Measurements from ENCODE around the gene IFITM2. TPM values are rescaled to one million over a fixed set of nuclear protein-coding genes. Genes with fewer than 3 reads are reported as not detected.

The IFITM2 gene
- total RNA-seq, 1 donor from 2014 or later = 32.1 TPM

Other genes starting within 250 kb of the IFITM2 start
- not detected in 2 replicates for gene SCGB1C1, start 114.7 kb upstream of the IFITM2 start, total RNA-seq
- 8.9 and 11.3 TPM in 2 replicates for gene BET1L, start 100.4 kb upstream of the IFITM2 start, total RNA-seq
- 122 and 160 TPM in 2 replicates for gene RIC8A, start 100.1 kb upstream of the IFITM2 start, total RNA-seq
- gene SIRT3, start 71.5 kb upstream of the IFITM2 start, total RNA-seq = 6.0 and 6.8 TPM in 2 replicates
- 141 and 161 TPM in 2 replicates for gene PSMD13, start 70.8 kb upstream of the IFITM2 start, total RNA-seq
- not detected in 2 replicates for gene NLRP6, start 29.4 kb upstream of the IFITM2 start, total RNA-seq
- gene PGGHG, start 18.7 kb upstream of the IFITM2 start, total RNA-seq = 7.6 and 10.1 TPM in 2 replicates
- not detected in 2 replicates for gene IFITM5, start 8.3 kb upstream of the IFITM2 start, total RNA-seq
- 0.20 and 0.87 TPM in 2 replicates for gene IFITM1, start 6.2 kb downstream of the IFITM2 start, total RNA-seq
- 37.3 and 51.6 TPM in 2 replicates for gene IFITM3, start 13.0 kb downstream of the IFITM2 start, total RNA-seq
- 0.20 and 0.65 TPM in 2 replicates for gene B4GALNT4, start 61.7 kb downstream of the IFITM2 start, total RNA-seq
- gene PKP3, start 86.4 kb downstream of the IFITM2 start, total RNA-seq = 0.22 and 0.40 TPM in 2 replicates
- 32.9 and 35.7 TPM in 2 replicates for gene SIGIRR, start 107.2 kb downstream of the IFITM2 start, total RNA-seq
- gene ANO9, start 134.2 kb downstream of the IFITM2 start, total RNA-seq = 0.44 and 0.99 TPM in 2 replicates
- 21.8 and 31.7 TPM in 2 replicates for gene PTDSS2, start 142.5 kb downstream of the IFITM2 start, total RNA-seq
- gene RNH1, start 199.4 kb downstream of the IFITM2 start, total RNA-seq = 165 and 169 TPM in 2 replicates
- gene HRAS, start 227.8 kb downstream of the IFITM2 start, total RNA-seq = 45.4 and 47.3 TPM in 2 replicates
- 0.22 and 0.60 TPM in 2 replicates for gene LRRC56, start 229.7 kb downstream of the IFITM2 start, total RNA-seq

Measured in lung microvascular endothelial cell (primary cell).